Fibroblast of skin of left biceps (primary cell): ENCODE data around the gene P3H1.

Experiments
- DNase-seq, 2 experiments: peaks; one replicate each; pipeline ENCODE4 v3.0.0-alpha.2; 2013; ENCODE audit warnings: low read depth in 2 of 2

The P3H1 gene

GRCh38 chr1:42743317-42744147 lies 23.3 kb downstream of the P3H1 start:
- no peak for DNase-seq

- DNase-seq: no peak
Observed at GRCh38 chr1:42742617-42743316, 24.1 kb downstream of the P3H1 start.

- no peak for DNase-seq
Observed at GRCh38 chr1:42742141-42742540, 24.7 kb downstream of the P3H1 start.

GRCh38 chr1:42741706-42742105 lies 25.1 kb downstream of the P3H1 start:
- DNase-seq: no peak

GRCh38 chr1:42740851-42741580 lies 25.8 kb downstream of the P3H1 start:
- DNase-seq: no peak

- DNase-seq: no peak
Observed at GRCh38 chr1:42739753-42740700, 26.8 kb downstream of the P3H1 start, which contains the start of gene CLDN19. Gene CLDN19 (minus strand): TSS chr1:42740236. CDS start chr1:42740063, 173 bp downstream.

- DNase-seq: no peak
Observed at GRCh38 chr1:42738678-42739226, 28.1 kb downstream of the P3H1 start.

GRCh38 chr1:42737986-42738677 lies 28.7 kb downstream of the P3H1 start:
- no peak for DNase-seq

GRCh38 chr1:42737257-42737656 lies 29.6 kb downstream of the P3H1 start:
- no peak for DNase-seq

GRCh38 chr1:42736571-42737200 lies 30.1 kb downstream of the P3H1 start:
- DNase-seq: no peak

- no peak for DNase-seq
Observed at GRCh38 chr1:42736152-42736551, 30.7 kb downstream of the P3H1 start.

- no peak for DNase-seq
Observed at GRCh38 chr1:42735477-42736105, 31.2 kb downstream of the P3H1 start.

- no peak for DNase-seq
Observed at GRCh38 chr1:42735056-42735455, 31.8 kb downstream of the P3H1 start.

- DNase-seq: no peak
Observed at GRCh38 chr1:42734201-42735035, 32.4 kb downstream of the P3H1 start.

GRCh38 chr1:42733415-42734200 lies 33.2 kb downstream of the P3H1 start:
- DNase-seq: no peak

GRCh38 chr1:42732126-42732680 lies 34.6 kb downstream of the P3H1 start:
- DNase-seq: no peak

GRCh38 chr1:42731585-42731984 lies 35.2 kb downstream of the P3H1 start:
- no peak for DNase-seq
